GM18909 (cell line): ENCODE data around the gene PDE4B.
"Not testable (repeated sequence)": the region's sequence is repeated elsewhere in the genome, so short reads cannot be mapped to it uniquely, and the experiment has no call there.

Experiments used
- ATAC-seq: cut with Tn5 transposase; IDR thresholded peaks from one replicate; pipeline ENCODE4 v1.9.1; 2021; ENCODE audit warnings: mild to moderate bottlenecking; ENCODE audit not compliant: unreplicated experiment, poor library complexity

The PDE4B gene

DNA sequence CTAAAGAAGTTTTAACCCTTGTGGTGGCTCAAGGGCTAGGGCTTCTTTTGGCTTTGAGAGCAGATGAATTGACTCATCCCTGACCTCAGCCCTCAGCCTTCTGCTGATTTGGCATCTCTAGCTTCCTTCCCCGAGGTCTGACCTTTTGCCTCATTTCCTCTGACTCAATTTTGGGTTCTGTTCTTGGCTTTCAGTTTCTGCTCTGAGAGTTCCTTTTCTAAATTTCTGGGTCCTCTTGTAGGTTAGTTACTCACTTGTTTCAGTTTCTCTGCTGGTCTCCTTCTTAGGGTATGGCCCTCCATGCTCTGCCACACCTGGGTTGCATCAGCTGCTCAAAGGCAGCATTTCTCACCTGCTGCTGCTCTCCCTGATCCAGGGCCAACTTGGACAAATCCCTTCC lies 19.4 kb downstream of the PDE4B start:
- ATAC-seq: peak; percentile 100

DNA sequence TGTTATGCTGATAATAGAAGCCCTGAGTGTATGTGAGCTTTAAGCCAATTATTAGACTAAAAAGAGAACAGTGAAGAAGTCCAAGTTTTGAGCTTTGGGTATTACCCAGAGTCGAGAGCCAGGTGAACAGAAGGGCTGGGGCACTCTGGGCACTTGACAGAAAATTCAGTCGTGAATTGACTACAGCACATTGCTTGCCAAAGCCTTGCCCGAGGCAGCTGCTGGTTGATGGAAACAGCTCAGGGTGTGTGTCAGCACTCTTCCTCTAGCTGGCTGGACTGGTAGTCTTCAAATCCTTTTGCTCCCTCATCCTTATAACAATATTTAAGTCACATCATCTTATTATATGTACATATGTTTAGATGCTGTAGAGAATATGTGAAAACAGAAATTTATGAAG lies 21.3 kb downstream of the PDE4B start:
- no peak for ATAC-seq

DNA sequence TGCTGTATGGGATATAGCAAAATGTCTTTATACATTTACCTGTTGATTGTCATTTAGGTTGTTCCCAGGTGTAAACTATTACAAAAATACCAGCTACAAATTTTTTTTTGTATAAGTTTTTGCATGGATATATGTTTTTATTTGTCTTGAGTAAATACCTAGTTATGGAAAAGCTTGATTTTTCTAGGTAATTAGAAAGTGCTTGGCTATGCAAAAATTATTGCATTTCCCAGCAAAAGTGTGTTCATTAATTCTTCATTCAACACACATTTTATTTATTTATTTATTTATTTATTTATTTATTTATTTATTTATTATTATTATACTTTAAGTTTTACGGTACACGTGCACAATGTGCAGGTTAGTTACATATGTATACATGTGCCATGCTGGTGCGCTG lies 22.1 kb downstream of the PDE4B start:
- ATAC-seq: no peak

DNA sequence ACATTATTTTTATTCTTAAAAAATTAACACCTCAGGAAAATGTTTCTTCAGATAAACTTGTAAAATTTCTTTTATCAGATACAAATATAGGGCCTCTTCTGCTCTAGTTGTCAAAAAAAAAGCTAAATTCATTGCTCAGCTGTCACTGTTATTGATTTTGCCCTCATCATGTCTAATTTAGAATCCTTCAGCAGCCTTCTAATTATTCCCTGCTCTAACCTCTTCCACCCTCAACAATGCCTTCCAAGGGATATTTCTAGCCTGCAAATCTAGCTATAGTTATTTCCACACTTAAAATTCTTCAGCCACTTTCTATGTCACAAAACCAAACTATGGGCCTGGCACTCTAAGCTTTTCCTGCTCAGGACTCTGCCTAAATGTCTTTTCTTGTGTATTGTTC lies 25.2 kb downstream of the PDE4B start:
- no peak for ATAC-seq

DNA sequence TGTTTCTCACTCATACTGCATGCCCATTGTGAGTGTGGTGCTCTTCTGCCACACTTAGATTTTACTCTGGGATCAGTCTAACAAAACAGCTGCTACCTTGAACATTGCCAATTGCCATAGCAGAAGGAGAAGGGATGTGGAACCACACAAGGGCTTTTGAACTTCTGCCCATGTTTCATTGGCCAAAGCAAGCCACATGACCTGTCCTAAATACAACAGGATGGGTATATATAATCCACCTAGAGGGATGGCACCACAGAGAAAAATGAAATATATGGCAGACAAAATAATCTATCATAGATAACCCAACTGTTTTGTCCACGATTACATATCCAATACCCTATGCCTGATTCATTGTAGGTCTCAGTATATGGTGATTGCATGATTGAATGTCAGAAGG lies 26.3 kb downstream of the PDE4B start:
- ATAC-seq: no peak

DNA sequence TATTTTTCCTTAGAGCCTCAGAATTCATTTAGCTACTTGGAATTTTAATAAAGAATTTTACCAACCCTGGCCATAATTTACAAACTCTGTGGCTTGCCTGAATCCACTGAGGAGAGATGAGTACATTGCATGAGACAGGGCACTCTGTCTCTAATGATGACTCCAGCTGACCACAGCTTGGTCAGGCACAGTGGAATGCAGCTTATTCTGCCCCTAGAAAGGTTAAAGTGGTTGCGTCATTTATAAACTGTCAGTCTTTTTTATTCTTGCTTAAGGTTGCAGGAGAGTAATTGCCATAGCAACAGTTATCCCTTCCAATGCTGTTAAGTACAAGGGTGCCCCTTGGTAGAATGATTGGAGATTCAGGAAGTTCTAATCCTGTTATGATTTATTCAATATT lies 28.3 kb downstream of the PDE4B start:
- ATAC-seq: no peak

DNA sequence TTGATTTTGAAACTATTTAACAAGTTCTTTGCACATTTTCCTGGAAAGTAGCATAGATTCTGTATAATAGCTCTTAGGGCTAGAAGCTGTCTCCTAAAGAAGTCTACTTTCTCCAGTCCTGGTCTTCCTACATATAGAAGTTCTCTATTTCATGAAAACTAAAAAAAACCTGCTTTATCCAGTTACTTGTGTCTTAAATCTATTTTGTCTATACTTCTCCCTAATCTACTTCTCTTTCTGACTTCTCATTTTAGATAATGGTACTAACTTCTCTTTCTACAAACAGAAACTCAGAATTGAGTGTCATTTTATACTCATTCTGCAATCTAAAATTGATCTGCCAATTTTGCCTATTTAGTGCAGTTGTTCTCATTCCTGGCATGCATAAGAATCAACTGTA lies 28.7 kb downstream of the PDE4B start:
- no peak for ATAC-seq

DNA sequence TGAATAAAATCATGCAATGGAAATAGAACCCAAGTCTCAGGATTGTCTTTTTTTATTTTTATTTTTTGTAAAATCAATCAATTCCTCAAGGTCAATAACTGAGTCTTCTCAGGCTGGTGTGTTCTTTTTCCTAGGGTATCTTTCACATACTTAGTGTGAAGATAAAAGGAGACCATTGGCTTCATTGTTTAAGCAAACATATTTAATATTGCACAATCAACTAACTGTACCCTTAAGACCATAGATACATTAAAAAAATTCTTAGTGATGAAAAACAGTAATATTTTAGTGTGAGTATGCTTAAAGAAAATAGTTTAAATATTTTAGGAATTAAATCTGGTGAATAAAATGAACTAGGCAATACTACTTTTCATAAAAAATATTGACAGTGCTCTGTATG lies 31.4 kb downstream of the PDE4B start:
- no peak for ATAC-seq

DNA sequence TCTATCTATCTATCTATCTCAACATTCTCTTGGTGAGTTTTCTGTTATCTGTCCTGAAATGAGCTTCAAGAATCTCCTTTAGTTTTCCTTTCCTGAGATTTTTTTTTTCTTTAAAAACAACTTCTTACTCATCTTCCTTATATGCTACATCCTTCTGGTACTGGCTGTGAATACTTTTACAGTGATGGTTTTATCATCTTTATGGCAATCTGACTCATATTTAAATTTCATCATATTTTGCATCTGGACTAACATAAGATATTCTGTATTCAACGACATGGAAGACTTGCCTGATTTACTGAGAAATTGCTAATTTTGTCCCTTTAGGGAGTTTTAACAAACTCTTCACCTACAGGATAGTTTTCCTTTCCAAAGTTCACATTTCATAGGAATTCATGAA lies 33.0 kb downstream of the PDE4B start:
- ATAC-seq: no peak

DNA sequence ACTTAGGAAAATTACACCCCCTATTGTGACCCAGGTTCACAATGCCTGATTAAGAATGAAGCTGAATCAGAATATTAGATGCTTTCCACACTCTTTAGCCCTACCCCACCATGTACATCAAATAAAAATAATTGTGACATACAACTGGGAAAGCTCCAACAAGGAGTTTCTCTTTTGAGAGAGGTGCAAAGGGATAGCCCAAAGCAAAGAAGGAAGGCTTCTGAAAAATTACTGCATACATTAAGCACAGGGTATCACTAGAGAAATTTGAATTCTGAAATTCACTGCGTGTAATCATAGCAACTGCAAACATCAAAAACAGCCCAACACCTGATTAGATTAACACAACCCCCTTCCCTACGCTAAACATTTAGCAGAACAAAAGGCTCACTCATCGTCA lies 34.1 kb downstream of the PDE4B start:
- ATAC-seq: no peak

DNA sequence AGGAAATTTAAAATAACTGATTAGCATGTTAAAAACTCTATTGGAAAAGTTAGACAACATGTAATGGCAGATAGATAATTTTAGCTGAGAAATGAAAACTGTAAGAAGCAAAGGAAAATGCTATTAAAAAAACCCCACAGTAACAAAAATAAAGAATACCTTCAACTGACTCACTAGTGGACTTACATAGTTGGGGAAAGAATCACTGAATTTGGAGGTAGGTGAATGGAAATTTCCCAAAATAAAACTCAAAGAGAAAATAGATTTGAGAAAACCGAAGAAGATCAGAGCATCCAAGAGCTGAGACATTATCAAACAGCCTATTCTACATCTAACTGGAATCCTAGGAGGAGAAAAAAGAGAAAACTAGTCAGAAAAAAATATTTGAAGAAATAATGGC lies 34.7 kb downstream of the PDE4B start:
- no peak for ATAC-seq

DNA sequence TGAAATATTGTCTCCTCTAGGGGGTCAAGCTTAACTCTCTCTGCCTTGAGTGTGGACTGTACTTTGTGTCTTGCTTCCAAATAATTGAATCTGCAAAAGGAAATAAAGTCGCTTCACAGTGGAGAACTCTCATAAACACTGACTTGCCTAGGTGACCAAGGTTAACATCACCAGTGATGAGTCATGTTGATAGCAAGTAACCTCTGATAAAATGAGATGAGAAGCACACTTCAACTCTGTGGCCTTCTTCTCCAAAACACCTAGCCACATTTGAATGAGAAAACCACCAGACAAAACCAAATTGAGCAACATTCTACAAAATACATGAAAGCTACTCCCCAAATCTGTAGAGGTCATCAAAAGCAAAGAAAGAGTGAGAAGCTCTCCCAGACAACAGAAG lies 37.6 kb downstream of the PDE4B start:
- no peak for ATAC-seq

DNA sequence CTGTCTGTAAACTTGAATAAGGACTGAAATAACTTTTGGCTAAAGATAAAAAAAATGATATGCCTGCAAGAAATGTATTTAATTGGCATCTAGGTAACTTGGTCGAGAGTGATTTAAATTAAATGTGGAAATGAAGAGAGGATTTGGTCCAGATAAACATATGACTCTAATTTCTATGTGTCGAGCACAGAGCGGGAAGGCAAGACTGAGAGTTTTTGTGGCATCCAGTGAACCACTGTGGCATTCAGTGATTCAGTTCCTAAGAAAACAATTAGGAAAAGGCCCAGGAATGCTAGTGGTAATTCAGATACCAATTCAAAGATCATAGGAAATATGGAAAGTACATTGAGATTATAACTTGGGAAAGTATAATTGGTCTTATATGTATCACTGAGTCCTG lies 39.6 kb downstream of the PDE4B start:
- ATAC-seq: no peak

DNA sequence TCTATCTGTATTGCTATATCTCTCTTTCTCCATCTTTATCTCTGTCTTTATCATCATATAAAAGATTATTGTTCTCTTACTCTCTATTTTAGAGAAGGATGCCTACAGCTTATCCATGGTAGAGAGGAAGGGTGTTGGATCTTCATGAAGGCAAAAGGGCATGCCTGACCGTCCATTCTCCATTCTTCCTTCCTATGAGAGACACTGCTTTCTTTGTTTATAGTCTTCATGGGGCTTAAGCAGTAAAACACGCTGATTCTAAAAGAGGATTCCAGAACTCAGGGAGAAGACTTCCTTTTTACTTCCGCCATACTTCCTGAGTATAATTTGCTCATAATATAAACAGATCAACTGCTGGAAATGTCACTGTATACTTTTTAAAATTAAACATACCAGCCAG lies 44.0 kb downstream of the PDE4B start:
- no peak for ATAC-seq

DNA sequence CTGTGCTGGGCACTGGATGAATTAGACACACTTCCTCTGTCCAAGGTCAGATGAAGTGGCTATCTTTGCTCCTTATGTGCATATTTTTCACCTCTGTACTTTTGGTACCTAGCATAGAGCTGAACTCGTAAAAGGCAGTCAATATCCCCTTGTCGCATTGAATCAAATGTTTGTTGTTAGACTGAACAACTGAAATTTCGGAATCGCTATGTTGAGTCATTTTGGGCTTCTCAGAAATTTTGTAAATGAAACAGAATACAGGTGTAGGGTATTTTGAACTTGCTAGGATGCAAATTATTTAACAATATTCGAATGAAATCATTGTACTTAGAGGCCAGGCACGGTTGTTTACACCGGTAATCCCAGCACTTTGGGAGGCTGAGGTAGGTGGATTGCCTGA lies 48.0 kb downstream of the PDE4B start:
- no peak for ATAC-seq

DNA sequence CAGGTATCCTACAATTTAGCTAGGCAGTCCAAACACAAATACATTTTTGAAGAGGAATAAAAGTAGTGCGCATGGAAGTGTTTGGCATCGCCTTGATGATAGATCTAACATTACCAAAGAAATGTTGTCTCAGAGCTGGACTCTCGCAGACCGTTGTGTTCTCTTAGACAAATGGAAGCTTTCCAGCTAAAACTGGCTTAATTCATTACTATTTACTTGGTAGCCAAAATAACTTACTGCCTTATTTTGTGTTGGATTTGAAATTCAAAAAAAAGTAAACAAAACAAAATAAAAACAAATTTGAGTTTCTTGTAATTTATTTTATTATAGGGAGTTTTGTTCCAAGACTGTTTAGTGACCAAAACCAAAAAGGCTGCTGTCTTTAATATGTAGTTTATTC lies 51.6 kb downstream of the PDE4B start:
- ATAC-seq: no peak

DNA sequence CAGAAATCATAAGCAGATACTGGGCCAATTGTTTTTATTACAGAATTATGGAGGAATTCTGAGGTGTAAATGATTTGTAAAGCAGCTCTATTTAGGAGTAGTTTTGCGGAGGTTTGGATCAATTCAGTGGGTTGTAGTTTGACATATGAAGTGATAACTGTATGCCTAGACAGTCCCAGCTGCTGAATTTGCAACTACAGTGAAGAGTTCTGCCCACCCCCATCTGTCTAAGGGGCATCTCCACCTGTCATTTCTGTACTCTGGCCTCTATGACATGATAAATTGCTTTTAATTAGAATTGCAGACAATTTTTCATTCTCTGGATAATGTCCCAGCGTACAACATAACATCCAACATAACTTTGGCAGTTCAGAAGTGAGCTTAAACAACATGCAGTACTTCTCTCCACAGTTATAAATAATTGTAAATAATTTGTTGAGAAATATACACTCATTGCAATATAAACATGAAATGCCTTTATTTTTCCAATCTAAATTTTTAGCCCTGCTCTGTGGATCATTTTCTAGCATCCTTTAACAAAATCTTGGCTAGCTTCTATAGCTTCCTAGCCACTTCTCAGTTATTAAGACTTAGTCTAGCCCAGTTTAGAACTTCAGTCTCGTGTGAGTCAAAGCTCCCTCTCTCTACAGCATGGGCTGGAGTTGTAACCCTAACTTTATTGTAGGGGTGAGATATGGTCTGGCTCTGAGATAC lies 52.3 kb downstream of the PDE4B start:
- no peak for ATAC-seq

DNA sequence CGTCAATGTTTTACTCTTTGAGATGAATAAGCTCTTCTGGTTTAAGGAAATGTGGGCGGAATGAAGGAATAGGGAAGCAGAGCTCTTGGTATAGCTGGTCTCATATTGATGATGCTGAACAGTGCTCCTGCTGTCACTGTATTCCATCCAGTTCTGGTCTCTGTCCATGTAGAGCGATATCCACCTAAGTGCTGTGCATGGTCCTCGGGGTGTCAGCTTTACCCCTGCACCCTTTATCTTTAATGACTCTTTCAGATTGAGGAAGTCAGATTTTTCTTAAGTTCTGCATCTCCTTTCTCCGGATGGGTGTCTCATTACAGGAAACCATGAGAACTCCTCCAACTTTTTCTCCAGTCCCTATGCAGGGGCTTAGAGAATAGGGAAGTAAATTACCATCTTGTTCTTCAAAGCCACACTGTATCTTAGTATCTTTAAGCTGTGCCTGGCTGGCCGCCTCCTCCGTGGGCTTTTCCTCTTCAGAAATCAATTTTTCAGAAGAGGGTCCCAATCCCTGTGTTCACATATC lies 52.9 kb downstream of the PDE4B start:
- no peak for ATAC-seq

DNA sequence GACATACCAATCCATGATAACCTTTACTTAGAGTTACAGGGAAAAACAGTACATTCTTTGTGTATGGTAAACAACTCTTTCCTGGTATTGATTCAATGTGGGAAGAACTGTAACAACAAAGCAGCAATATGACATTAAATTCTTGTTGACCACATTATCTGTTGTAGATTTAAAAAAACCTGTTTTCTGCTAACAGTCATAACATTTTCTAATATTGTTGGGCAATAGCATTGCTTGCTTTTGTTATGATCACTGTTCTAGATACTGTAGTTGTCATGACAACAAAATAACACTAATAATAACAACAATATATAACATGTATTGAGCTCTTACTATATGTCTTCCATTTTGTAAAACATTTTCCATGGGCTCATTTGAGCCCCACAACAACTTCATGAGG lies 54.2 kb downstream of the PDE4B start:
- ATAC-seq: no peak

DNA sequence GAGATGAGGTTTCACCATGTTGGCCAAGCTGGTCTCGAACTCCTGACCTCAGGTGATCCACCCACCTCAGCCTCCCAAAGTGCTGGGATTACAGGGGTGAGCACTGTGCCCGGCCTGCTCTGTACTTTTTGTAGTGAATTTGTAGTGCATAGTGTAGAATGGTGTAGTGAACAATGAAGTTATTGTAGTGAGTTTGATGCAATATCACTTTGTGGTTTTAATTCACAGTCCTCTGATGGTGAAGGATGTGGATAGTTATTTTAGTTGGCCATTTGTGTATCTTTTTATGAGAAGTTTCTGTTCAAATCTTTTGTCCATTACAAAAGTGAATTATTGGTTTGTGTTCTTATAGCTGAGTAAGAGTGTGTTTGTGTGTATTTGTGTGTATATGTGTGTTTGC lies 57.6 kb downstream of the PDE4B start:
- ATAC-seq: no peak

DNA sequence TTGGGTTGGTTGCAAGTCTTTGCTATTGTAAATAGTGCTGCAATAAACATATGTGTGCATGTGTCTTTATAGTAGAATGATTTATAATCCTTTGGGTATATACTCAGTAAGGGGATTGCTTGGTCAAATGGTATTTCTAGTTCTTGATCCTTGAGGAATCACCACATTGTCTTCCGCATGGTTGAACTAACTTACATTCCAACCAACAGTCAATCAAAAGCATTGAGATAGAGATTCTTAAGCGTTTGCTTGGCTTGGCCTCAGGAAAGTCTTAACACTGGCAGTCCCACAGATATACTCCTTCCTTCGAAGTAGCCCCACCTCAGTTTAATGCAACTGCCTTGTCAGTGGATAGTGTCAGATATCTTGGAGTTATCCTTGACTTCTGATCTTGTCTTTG lies 63.9 kb downstream of the PDE4B start:
- not testable (repeated sequence) for ATAC-seq

DNA sequence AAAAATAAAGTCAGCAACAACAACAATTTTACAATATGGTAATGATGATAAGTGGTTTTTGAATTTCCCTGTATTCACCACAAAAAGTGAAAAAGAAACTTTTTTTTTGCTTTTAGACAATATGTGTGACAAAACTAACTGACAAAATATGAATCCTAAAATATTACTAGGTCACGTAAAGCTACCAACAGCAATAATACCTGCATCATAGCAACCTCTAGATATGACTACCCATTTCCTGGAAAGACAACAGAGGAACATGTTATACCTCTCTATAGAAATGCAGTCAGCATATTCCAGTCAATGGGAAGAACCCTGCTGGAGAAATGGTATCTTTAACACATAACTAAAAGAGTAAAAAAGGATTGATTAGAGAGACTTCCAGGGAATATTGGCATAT lies 73.7 kb downstream of the PDE4B start:
- no peak for ATAC-seq

DNA sequence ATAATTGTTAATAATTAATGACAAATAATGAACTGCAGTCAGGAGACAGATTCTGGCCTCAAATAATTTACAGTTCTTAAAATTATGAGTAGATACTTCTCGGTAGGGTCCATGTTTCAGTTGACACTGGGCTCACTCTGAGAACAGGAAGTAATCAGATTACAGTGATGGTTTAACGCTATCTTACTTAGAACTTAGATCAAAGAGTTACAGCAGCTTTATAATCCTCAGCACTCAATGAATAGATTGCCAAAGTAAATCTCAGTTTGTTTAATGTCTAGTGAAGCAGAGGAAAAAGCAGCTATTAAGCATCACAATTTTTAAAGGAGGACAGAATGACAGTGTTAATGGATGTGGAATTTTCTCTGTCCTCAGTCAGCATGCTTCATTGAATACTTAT lies 79.6 kb downstream of the PDE4B start:
- no peak for ATAC-seq
